ENCODE results near the gene STARD7.

GRCh38 chr2:96146881-96147592 lies 61.6 kb downstream of the STARD7 start:
- no peak for TF ChIP-seq POLR2A (IDR thresholded peaks at IDR 0.05; ENCODE audit: low read length)
- TF ChIP-seq GATA1 (IDR thresholded peaks at IDR 0.05; ENCODE audit: low read depth, low read length) = no peak
